Measurements from ENCODE around the gene SMIM8.

The SMIM8 gene

DNA sequence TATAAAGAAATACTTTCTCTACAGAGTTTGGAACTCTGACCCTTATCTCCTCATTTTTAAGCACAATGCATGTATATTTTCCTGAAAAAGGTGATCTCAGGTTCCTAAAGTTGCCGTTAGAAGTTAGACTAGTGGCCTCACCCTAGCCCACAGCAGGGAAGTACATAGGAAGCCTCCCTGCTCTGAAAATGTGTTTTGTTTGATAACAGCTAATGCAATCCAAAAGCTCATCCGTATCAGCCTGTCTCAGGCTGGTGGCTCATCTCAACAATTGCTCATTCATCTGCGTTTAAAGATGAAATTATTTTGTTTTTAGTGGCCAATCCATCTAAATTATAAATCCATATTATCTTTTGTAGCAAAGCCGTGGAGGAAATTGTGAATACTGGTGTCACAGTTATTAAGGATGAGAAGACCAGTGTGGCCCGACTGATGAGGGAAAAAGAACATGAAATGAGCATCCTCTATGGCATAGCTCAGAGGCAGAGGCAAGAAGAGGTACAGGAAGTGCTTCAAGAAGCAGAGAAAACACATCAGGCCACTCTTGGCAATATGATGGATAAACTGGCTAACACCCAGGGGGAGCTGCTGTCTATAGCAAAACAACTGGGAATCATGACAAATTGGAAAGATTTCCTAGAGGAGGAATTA is 42.3 kb downstream of the SMIM8 start:
- Histone ChIP-seq H3K27me3 (replicated peaks) (no peaks in the 10 kb centered on the region), H3K36me3 (replicated peaks) (no peaks in the 10 kb centered on the region), H3K27ac (no peak overlapping the region), H3K4me3 (ENCODE audit: low read depth, low read length) (no peak overlapping the region)
- no peak for DNase-seq
- TF ChIP-seq, protein P1, sequence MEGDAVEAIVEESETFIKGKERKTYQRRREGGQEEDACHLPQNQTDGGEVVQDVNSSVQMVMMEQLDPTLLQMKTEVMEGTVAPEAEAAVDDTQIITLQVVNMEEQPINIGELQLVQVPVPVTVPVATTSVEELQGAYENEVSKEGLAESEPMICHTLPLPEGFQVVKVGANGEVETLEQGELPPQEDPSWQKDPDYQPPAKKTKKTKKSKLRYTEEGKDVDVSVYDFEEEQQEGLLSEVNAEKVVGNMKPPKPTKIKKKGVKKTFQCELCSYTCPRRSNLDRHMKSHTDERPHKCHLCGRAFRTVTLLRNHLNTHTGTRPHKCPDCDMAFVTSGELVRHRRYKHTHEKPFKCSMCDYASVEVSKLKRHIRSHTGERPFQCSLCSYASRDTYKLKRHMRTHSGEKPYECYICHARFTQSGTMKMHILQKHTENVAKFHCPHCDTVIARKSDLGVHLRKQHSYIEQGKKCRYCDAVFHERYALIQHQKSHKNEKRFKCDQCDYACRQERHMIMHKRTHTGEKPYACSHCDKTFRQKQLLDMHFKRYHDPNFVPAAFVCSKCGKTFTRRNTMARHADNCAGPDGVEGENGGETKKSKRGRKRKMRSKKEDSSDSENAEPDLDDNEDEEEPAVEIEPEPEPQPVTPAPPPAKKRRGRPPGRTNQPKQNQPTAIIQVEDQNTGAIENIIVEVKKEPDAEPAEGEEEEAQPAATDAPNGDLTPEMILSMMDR (IDR thresholded peaks at IDR 0.05; ENCODE audit: low read depth, low read length, missing control alignments): no peak
- in situ Hi-C loops (cut with HindIII; ENCODE audit: low pct_ligation_motif_present, low sequenced_read_pairs): no loop called here

DNA sequence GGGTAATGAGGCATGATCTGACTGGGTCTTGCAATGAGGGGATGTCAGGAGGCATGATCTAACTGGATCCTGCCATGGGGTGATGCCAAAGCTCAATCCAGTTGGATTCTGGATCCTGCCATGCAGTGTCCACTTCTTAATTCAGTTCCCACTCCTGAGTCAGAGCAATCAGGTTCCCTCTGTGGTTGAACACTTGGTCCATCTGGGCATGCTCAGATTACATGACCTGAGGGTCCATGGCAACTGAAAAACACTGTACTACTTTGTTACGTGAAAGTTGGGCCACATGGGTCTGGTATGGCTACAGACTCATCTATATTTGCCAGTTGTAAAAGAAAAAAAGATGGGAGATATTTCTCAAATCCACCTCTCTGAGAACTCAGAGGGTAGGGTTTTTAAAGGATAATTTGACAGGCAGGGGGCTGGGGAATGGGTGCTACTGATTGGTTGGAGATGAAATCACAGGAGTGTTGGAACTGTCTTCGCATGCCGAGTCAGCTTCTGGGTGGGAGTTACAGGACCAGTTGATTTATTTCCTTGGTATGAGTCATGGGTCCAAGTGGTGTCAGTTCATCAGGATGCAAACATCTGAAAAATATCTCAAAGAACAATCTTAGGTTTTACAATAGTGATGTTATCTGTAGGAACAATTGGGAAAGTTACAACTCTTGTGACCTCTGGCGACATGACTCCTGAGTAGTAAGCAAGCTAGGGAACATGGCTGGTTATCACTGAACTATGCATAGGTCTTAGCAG is 43.9 kb downstream of the SMIM8 start:
- DNase-seq: no peak
- in situ Hi-C loops (cut with HindIII; ENCODE audit: low pct_ligation_motif_present, low sequenced_read_pairs): no loop called here
- Histone ChIP-seq H3K36me3 (replicated peaks) (no peaks in the 10 kb centered on the region), H3K4me3 (ENCODE audit: low read depth, low read length) (no peak overlapping the region), H3K27ac (no peak overlapping the region), H3K27me3 (replicated peaks) (no peaks in the 10 kb centered on the region)
- TF ChIP-seq, protein P1 (IDR thresholded peaks at IDR 0.05; ENCODE audit: low read depth, low read length, missing control alignments): no peak

DNA sequence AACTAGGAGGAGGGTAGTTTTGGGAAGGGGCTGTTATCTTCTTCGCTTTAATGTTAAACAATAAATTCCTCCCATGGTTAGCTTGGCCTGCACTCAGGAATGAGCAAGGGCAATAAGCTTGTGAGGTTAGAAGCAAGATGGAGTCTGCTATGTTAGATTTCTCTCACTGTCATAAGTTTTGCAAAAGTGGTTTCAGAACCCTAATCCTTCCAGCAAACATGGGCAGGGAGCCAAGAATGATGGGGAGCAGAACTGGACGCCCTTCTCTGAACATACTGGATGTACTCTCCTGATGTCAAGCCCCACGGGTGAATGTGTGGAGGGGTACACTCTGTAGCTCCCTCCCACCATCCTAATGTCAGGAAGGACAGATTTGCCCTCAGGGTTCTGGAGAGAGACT is 44.5 kb downstream of the SMIM8 start:
- H3K27me3 ChIP-seq (replicated peaks): no peaks in the 10 kb centered on the region
- in situ Hi-C loops (cut with HindIII; ENCODE audit: low pct_ligation_motif_present, low sequenced_read_pairs): no loop called here
- no peak overlapping the region for H3K27ac ChIP-seq
- DNase-seq: no peak
- no peaks in the 10 kb centered on the region for H3K36me3 ChIP-seq (replicated peaks)
- no peak overlapping the region for H3K4me3 ChIP-seq (ENCODE audit: low read depth, low read length)
- TF ChIP-seq, protein P1 (IDR thresholded peaks at IDR 0.05; ENCODE audit: low read depth, low read length, missing control alignments): no peak

DNA sequence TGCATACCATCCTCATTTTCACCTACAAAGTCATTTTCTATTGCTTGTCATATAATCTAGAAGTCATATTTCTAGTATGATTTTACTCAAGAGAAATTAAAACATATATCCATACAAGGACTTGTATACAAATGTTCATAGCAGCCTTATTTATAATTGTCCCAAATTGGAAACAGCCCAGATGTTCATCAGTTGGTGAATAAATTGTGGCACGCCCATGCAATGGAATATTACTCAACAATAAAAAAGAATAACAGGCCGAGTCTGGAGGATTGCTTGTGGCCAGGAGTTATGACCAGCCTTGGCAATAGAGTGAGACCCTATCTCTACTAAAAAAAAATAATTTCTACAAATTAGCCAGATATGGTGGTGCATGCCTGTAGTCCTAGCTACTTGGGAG is 51.0 kb downstream of the SMIM8 start:
- H3K4me3 ChIP-seq (ENCODE audit: low read depth, low read length): no peak overlapping the region

DNA sequence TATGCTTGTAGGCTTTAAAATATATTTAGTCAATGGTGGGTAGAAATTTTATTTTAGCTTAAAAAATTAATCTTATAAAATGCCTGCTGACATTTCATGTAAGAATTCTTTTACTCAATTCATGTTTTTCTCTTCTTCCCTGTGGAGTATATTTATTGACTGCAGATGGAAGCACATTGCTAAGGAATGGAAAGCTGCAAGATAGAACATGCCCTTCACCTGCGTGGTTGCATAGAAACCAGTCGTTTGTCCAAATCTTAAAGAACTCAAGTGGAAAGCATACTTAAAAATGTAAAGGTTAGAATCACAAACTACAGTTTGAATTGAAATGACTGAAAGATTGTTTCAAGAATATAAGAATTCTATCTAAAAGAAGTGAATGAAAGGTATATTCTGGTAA is 52.9 kb downstream of the SMIM8 start:
- TF ChIP-seq, protein P1 (IDR thresholded peaks at IDR 0.05; ENCODE audit: low read depth, low read length, missing control alignments): no peak
- no peaks in the 10 kb centered on the region for H3K36me3 ChIP-seq (replicated peaks)
- no peaks in the 10 kb centered on the region for H3K27me3 ChIP-seq (replicated peaks)
- no peak for DNase-seq
- no peak overlapping the region for H3K27ac ChIP-seq
- in situ Hi-C loops (cut with HindIII; ENCODE audit: low pct_ligation_motif_present, low sequenced_read_pairs): no loop called here
- H3K4me3 ChIP-seq (ENCODE audit: low read depth, low read length): no peak overlapping the region

More for the DNA sequence above, 51.0 kb downstream of the SMIM8 start:
- no peaks in the 10 kb centered on the region for H3K27me3 ChIP-seq (replicated peaks)
- TF ChIP-seq, protein P1 (IDR thresholded peaks at IDR 0.05; ENCODE audit: low read depth, low read length, missing control alignments): no peak
- no peak overlapping the region for H3K27ac ChIP-seq
- no peaks in the 10 kb centered on the region for H3K36me3 ChIP-seq (replicated peaks)
- DNase-seq: no peak
- in situ Hi-C loops (cut with HindIII; ENCODE audit: low pct_ligation_motif_present, low sequenced_read_pairs): no loop called here

All from brain microvascular endothelial cell (primary cell).